ENCODE measurements around the gene PLCB4. TPM values are rescaled to one million over a fixed set of nuclear protein-coding genes. Genes with fewer than 3 reads are reported as not detected.

The PLCB4 gene
- total RNA-seq, 1 experiment from 2014 or later: 10.1 TPM

DNA sequence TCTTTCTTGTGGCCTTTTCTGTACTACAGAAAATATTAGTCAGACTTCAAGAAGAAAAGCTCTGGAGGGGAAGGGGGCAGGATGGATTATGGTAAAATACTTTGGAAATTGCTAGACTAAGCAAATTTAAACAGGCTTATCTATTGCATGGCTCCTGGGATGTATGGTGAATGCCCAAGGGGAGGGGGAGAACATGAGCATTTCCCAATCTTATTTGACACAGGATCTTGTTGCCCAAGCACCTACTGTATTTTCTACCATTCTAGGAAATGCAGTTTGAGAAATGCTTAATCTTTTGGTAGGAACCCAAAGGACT, 359.4 kb downstream of the PLCB4 start:
- Histone ChIP-seq H4K5ac (ENCODE audit: insufficient read length, low read depth, low read length) (no peak overlapping the region), H3K4ac (ENCODE audit: low read depth, low read length) (no peak overlapping the region), H2BK5ac (ENCODE audit: insufficient read length, low read length) (no peak overlapping the region), H3K23ac (ENCODE audit: insufficient read length, low read depth, low read length) (no peak overlapping the region), H2BK120ac (ENCODE audit: low read depth, low read length, poor library complexity, severe bottlenecking) (no peak overlapping the region), H3K27ac (ENCODE audit: insufficient read length, low read depth, low read length) (no peak overlapping the region), H2AFZ (ENCODE audit: low read length) (no peak overlapping the region), H2BK12ac (ENCODE audit: insufficient read length, low read depth, low read length) (no peak overlapping the region), H4K20me1 (ENCODE audit: control insufficient read depth, insufficient read depth, insufficient read length) (no peaks in the 10 kb centered on the region), H3K9ac (ENCODE audit: extremely low read depth, insufficient read length, low read length) (no peak overlapping the region), H3K14ac (ENCODE audit: insufficient read depth, low read length) (no peak overlapping the region), H3K56ac (ENCODE audit: insufficient read length, low read depth, low read length) (no peak overlapping the region), H3K79me1 (ENCODE audit: insufficient read depth, low read depth, low read length, poor library complexity, severe bottlenecking) (no peaks in the 10 kb centered on the region), H3K18ac (ENCODE audit: insufficient read length, low read depth, low read length) (no peak overlapping the region), H2AK5ac (ENCODE audit: insufficient read length, low read length) (no peak overlapping the region), H3K4me1 (ENCODE audit: insufficient read depth, low read length) (no peaks in the 10 kb centered on the region), H3K27me3 (ENCODE audit: insufficient read depth, low read length) (no peaks in the 10 kb centered on the region), H3K23me2 (ENCODE audit: insufficient read length, low read depth, low read length, poor library complexity, severe bottlenecking) (no peaks in the 10 kb centered on the region), H3K79me2 (ENCODE audit: insufficient read depth, low read length) (no peaks in the 10 kb centered on the region), H4K91ac (ENCODE audit: insufficient read length, low read depth, low read length) (no peak overlapping the region), H4K8ac (replicated peaks; ENCODE audit: insufficient read length, low read depth, low read length) (no peak overlapping the region), H2BK20ac (ENCODE audit: low read depth, low read length, poor library complexity, severe bottlenecking) (no peak overlapping the region), H3T11ph (ENCODE audit: low read length) (no peak overlapping the region), H3K4me2 (ENCODE audit: insufficient read depth, insufficient read length, low read length) (no peak overlapping the region), H3K9me3 (ENCODE audit: control insufficient read depth, low read depth, low read length) (no peaks in the 10 kb centered on the region), H2BK15ac (ENCODE audit: low read depth, low read length) (no peak overlapping the region)
- TF ChIP-seq, protein P1, sequence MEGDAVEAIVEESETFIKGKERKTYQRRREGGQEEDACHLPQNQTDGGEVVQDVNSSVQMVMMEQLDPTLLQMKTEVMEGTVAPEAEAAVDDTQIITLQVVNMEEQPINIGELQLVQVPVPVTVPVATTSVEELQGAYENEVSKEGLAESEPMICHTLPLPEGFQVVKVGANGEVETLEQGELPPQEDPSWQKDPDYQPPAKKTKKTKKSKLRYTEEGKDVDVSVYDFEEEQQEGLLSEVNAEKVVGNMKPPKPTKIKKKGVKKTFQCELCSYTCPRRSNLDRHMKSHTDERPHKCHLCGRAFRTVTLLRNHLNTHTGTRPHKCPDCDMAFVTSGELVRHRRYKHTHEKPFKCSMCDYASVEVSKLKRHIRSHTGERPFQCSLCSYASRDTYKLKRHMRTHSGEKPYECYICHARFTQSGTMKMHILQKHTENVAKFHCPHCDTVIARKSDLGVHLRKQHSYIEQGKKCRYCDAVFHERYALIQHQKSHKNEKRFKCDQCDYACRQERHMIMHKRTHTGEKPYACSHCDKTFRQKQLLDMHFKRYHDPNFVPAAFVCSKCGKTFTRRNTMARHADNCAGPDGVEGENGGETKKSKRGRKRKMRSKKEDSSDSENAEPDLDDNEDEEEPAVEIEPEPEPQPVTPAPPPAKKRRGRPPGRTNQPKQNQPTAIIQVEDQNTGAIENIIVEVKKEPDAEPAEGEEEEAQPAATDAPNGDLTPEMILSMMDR (conservative IDR thresholded peaks at IDR 0.05): no peak
- peaks cover 0 to 4% (median 4%) of the 10 kb centered on the region in 3 experiments; a peak in 1 of 7 replicates for H3K36me3 Mint-ChIP-seq (ENCODE audit: insufficient read depth in 1 of 3, low read depth in 3 of 3)
- H3K27me3 Mint-ChIP-seq (ENCODE audit: low read depth): no peaks in the 10 kb centered on the region
- H3K4me3 Mint-ChIP-seq: no peak overlapping the region
- no peak for DNase-seq
- H3K9me3 Mint-ChIP-seq: no peaks in the 10 kb centered on the region; a peak in 1 of 5 replicates
- no peaks in the 10 kb centered on the region for H3K4me1 Mint-ChIP-seq
- H3K27ac Mint-ChIP-seq: no peak overlapping the region
